Urinary bladder (tissue), 4 donors: ENCODE data around the gene CCDC146. TPM values are rescaled to one million over a fixed set of nuclear protein-coding genes. Genes with fewer than 3 reads are reported as not detected.
"Not testable (repeated sequence)": the region's sequence is repeated elsewhere in the genome, so short reads cannot be mapped to it uniquely, and the experiment has no call there.

ENCODE experiments used
- DNase-seq: peaks from one replicate; pipeline ENCODE4 v3.0.0-alpha.2; 2015; ENCODE audit errors: extremely low spot score
- H3K27ac ChIP-seq: one replicate; pipeline ENCODE4 v1.5.1; 2013; ENCODE audit warnings: low read depth, mild to moderate bottlenecking, moderate library complexity
- H3K36me3 ChIP-seq: one replicate; pipeline ENCODE4 v1.6.1; 2013; ENCODE audit warnings: mild to moderate bottlenecking, moderate library complexity; ENCODE audit not compliant: insufficient read depth
- H3K4me1 ChIP-seq: one replicate; pipeline ENCODE4 v1.6.1; 2013; ENCODE audit warnings: mild to moderate bottlenecking, moderate library complexity; ENCODE audit not compliant: insufficient read depth
- H3K4me3 ChIP-seq: one replicate; pipeline ENCODE4 v1.5.1; 2013; ENCODE audit warnings: low read depth, low read length
- WGBS: extraction: QIAGEN DNeasy Blood & Tissue Kit; methylation state at CpG from one replicate; pipeline ENCODE4 v1.1.7; 2013; 5-methylcytosine and 5-hydroxymethylcytosine counted together
- polyA plus RNA-seq: library from polyadenylated mRNA; stranded (reverse); fragments of 200-250 nt; gene quantifications from one replicate; pipeline ENCODE4 v1.2.3, GENCODE V29; 2013
- total RNA-seq: library from RNA; depleted of rRNA; stranded (reverse); fragments of >200 nt; gene quantifications from one replicate; pipeline ENCODE4 v1.2.3, GENCODE V29; 2014
- donor health status: healthy with polysubstance abuse.
- donor health status: healthy.

CCDC146 gene
- total and polyA plus RNA-seq, 2 donors = 6.6 to 25.7 TPM

- H3K4me3 ChIP-seq, DNase-seq, H3K4me1 ChIP-seq, H3K27ac ChIP-seq, H3K36me3 ChIP-seq: not testable (repeated sequence)
- 81% methylated on average over 4 of the region's 4 CpGs for WGBS
Measured at GRCh38 chr7:77171073-77171472, 48.7 kb downstream of the CCDC146 start.

DNA sequence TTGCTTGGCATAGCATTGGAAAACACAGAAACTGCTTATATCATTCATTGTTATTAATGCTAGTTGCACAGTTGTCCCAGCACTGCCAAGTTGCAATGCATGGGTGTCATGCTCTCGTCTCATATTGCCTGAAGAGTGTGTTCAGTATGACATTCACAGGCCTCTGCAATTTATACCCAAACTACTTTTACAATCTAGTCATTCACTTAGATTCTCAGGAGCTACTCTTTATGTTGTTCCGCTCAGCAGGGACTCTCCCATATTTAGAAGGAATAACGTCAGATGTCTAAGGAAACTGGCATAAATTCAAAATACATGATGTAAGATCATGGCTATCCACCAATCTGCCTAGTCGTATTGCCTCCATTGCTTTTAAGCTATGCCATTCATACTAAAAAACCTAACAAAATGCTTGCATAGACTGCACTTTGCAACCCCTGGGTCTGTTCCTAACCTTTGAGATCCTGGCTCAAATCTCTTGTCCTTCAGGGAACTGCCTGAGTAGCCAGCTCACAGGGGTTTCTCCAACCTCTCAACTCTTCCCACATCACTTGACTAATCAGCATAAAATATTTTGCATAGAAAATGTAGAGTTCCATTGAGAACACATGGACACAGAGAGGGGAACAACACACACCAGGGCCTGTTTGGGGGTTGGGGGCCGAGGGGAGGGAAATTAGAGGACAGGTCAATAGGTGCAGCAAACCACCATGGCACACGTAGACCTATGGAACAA is 50.2 kb downstream of the CCDC146 start:
- 72% methylated on average over 6 of the region's 6 CpGs for WGBS
- DNase-seq, H3K4me3 ChIP-seq, H3K27ac ChIP-seq, H3K36me3 ChIP-seq, H3K4me1 ChIP-seq: not testable (repeated sequence)

GRCh38 chr7:77174418-77174817 is 52.0 kb downstream of the CCDC146 start:
- DNase-seq, H3K4me1 ChIP-seq, H3K27ac ChIP-seq, H3K36me3 ChIP-seq, H3K4me3 ChIP-seq: not testable (repeated sequence)
- WGBS = 87% methylated on average over 3 of the region's 4 CpGs

- not testable (repeated sequence) for H3K27ac ChIP-seq, DNase-seq, H3K4me1 ChIP-seq, H3K4me3 ChIP-seq, H3K36me3 ChIP-seq
- 49% methylated on average over 1 of the region's 3 CpGs for WGBS
Measured at GRCh38 chr7:77175274-77175800, 52.9 kb downstream of the CCDC146 start.

GRCh38 chr7:77177321-77177904 is 55.0 kb downstream of the CCDC146 start:
- H3K36me3 ChIP-seq, H3K4me3 ChIP-seq, H3K27ac ChIP-seq, DNase-seq, H3K4me1 ChIP-seq: not testable (repeated sequence)
- 37% methylated on average over 9 of the region's 9 CpGs for WGBS

GRCh38 chr7:77178024-77178423 is 55.6 kb downstream of the CCDC146 start:
- H3K4me1 ChIP-seq, H3K4me3 ChIP-seq, DNase-seq, H3K27ac ChIP-seq, H3K36me3 ChIP-seq: not testable (repeated sequence)

- 94% methylated on average over 4 of the region's 4 CpGs for WGBS
- Histone ChIP-seq H3K36me3 (no peaks in the 10 kb centered on the region), H3K27ac (no peak overlapping the region), H3K4me3 (no peak overlapping the region), H3K4me1 (peaks cover 1% of the 10 kb centered on the region)
- DNase-seq = no peak
Measured at GRCh38 chr7:77181015-77181595, 58.7 kb downstream of the CCDC146 start.

GRCh38 chr7:77181734-77182133 is 59.3 kb downstream of the CCDC146 start:
- 92% methylated on average over 3 of the region's 3 CpGs for WGBS
- DNase-seq = no peak
- no peak overlapping the region for H3K4me3 ChIP-seq
- no peaks in the 10 kb centered on the region for H3K36me3 ChIP-seq
- no peak overlapping the region for H3K27ac ChIP-seq
- peaks cover 1% of the 10 kb centered on the region for H3K4me1 ChIP-seq

- no peak overlapping the region for H3K4me3 ChIP-seq
- no peaks in the 10 kb centered on the region for H3K36me3 ChIP-seq
- no peak for DNase-seq
- WGBS = 92% methylated on average over 1 of the region's 1 CpG
- peaks cover 1% of the 10 kb centered on the region for H3K4me1 ChIP-seq
- no peak overlapping the region for H3K27ac ChIP-seq
Measured at GRCh38 chr7:77182261-77182660, 59.8 kb downstream of the CCDC146 start.

DNA sequence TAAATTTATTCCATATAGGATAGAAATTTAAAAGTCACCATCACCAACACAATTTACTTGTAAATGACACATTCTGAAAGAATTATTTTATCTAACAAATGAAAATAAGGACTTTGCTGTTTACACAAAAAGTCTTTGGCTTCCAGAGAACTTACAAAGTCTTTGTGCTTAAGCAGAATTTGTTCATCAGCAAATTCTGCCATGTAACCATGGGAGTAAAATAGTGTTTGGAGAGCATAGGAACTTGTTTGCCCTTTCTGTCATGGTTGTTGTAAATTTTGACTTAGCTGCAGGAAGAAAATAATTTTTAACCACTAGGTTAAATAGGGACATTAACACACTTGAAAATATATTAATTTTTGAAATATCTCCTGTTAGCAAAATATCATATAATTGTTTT is 62.0 kb downstream of the CCDC146 start:
- peaks cover 2% of the 10 kb centered on the region for H3K36me3 ChIP-seq
- no peak overlapping the region for H3K27ac ChIP-seq
- DNase-seq = no peak
- H3K4me3 ChIP-seq = no peak overlapping the region
- peaks cover 1% of the 10 kb centered on the region for H3K4me1 ChIP-seq

DNA sequence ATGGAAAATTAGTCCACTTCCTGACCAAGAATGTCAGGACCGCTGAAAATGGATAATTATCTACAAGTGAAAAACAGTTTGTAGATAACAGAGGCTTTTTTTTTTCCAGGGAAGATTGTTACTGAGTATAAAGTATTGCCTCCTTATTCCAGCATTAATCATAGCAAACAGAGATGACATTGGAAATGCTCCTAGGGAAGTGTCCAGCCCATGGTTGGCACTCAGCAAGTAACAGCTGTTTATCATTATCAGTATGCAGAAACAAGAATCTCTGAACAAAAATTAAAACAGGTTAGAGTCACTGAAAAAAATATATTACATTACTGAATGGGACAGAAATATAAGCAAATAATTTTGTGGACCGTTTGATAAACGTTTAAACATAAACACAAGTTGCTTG is 62.6 kb downstream of the CCDC146 start:
- Histone ChIP-seq H3K27ac (no peak overlapping the region), H3K4me3 (no peak overlapping the region), H3K4me1 (peaks cover 1% of the 10 kb centered on the region), H3K36me3 (peaks cover 4% of the 10 kb centered on the region)
- WGBS = 20% methylated on average over 3 of the region's 3 CpGs
- no peak for DNase-seq

DNA sequence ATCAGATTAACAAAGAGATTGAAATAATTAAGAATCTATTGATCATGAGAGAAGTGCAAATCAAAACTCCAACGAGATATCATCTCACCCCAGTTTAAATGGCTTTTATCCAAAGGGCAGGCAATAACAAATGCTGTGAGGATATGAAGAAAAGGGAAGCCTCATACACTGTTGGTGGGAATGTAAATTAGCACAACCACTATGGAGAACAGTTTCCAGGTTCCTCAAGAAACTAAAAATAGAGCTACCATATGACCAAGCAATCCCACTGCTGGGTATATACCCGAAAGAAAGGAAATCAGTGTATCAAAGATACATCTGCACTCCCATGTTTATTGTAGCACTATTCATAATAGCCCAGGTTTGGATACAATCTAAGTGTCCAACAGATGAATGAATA is 63.5 kb downstream of the CCDC146 start:
- 82% methylated on average over 2 of the region's 2 CpGs for WGBS
- no peak for DNase-seq
- no peak overlapping the region for H3K4me3 ChIP-seq
- H3K4me1 ChIP-seq = peaks cover 1% of the 10 kb centered on the region
- no peak overlapping the region for H3K27ac ChIP-seq
- H3K36me3 ChIP-seq = peaks cover 4% of the 10 kb centered on the region

DNA sequence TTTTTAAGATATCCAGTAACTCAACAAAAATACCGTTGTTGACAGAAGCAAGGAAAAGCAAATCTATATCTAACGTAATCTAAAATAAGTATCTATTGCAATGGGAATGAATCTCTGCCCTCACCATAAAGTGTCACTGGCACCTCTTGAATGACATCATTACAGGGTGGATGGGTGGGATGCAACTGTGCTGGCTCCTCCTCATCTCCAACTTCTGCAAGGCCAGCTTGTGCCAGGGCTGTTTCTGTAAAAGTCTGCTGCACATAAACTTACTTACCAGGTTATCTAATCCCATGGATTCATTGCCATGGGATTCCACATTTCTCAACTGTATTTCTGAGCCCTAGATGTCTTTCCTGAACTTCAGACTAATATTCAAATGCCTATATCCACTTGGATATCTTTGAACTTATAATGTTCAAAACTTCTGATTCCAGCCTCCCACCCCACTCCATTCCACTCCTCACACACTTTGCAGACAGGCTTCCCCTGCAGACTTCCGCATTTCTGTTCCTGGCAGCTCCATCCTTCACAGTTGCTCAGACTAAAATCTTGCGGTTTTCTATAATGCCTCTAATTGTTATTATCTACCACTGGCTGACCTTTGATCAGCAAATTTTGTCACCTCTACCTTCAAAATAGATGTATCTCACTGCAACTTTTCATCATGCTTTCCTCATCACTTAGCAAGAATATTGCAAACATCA is 66.5 kb downstream of the CCDC146 start:
- Histone ChIP-seq H3K36me3 (peaks cover 4% of the 10 kb centered on the region), H3K27ac (no peak overlapping the region), H3K4me3 (no peak overlapping the region), H3K4me1 (peaks cover 1% of the 10 kb centered on the region)
- no peak for DNase-seq
- WGBS = 82% methylated on average over 4 of the region's 4 CpGs

DNA sequence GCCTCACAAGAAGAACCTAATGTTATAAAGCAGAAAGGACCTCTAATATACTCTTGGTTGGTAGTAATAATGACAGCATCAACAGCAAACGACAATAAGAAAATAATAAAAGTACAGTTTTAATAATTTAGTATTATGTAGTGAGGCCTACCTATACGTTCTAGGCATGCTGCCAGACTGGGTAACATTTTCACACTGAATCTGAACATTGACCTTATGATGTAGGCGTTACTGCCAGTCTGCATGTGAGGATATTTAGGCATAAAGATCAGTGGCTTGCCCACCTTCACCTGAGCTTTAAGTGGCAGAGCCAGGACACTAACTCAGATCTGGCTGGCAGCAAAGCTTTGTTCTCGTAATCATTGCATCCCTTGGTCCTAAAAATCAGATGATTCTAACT is 74.7 kb downstream of the CCDC146 start:
- 55% methylated on average over 4 of the region's 4 CpGs for whole genome bisulfite sequencing

More for the DNA sequence above, 74.7 kb downstream of the CCDC146 start:
- no peak for DNase-seq
- Histone ChIP-seq H3K4me1 (no peaks in the 10 kb centered on the region), H3K36me3 (no peaks in the 10 kb centered on the region), H3K27ac (no peak overlapping the region), H3K4me3 (no peak overlapping the region)
